H1 (cell line): ENCODE results near the gene QRSL1. TPM values are rescaled to one million over a fixed set of nuclear protein-coding genes. Genes with fewer than 3 reads are reported as not detected.

Source experiments
- CTCF ChIA-PET: fragments of 300-600 bp; sonication (Branson Sonifier 250); formaldehyde crosslinking; loops from one replicate; lab custom pipeline; 2021; ENCODE audit not compliant: partially characterized antibody; lab: Charles Lee
- POLR2A ChIA-PET: fragments of 300-600 bp; sonication (Branson Sonifier 250); formaldehyde crosslinking; loops from one replicate; lab custom pipeline; 2021; ENCODE audit warnings: inconsistent platforms; ENCODE audit not compliant: partially characterized antibody; lab: Charles Lee
- DNase-seq, 2 experiments: peaks; one replicate each; pipeline versions ENCODE4 v3.0.0 to v3.0.0-alpha.2; 2010 to 2022; ENCODE audit warnings: low spot score in 2 of 2, low read depth in 1 of 2, mixed read lengths in 1 of 2
- FAIRE-seq: peaks from 2 replicates; lab custom pipeline; 2011; peaks lifted over from hg19 to GRCh38; lab: Jason Lieb, UNC
- H2AFZ ChIP-seq: 2 replicates; pipeline ENCODE4 v1.8.1; 2012; ENCODE audit warnings: low read length, inconsistent platforms
- H2AK5ac ChIP-seq: 2 replicates; pipeline ENCODE4 v1.6.1; 2013; ENCODE audit warnings: low read depth, low read length
- H2BK120ac ChIP-seq: replicated peaks from 2 replicates; pipeline ENCODE3; 2013; ENCODE audit warnings: low read depth, low read length, inconsistent platforms
- H2BK12ac ChIP-seq: 2 replicates; pipeline ENCODE4 v1.6.1; 2013; ENCODE audit warnings: low read depth, low read length
- H2BK15ac ChIP-seq: 2 replicates; pipeline ENCODE4 v1.6.1; 2013; ENCODE audit warnings: low read length
- H2BK20ac ChIP-seq: 2 replicates; pipeline ENCODE4 v1.6.1; 2013; ENCODE audit warnings: low read length
- H2BK5ac ChIP-seq: 2 replicates; pipeline ENCODE4 v1.6.1; 2013; ENCODE audit warnings: low read depth, low read length
- H3K14ac ChIP-seq: 2 replicates; pipeline ENCODE4 v1.6.1; 2013; ENCODE audit warnings: inconsistent platforms; ENCODE audit not compliant: insufficient read length
- H3K18ac ChIP-seq: 2 replicates; pipeline ENCODE4 v1.6.1; 2013; ENCODE audit warnings: low read length; ENCODE audit errors: extremely low read depth
- H3K23ac ChIP-seq: 2 replicates; pipeline ENCODE4 v1.6.1; 2013; ENCODE audit warnings: inconsistent platforms; ENCODE audit not compliant: insufficient read length
- H3K23me2 ChIP-seq: 2 replicates; pipeline ENCODE4 v1.6.1; 2013; ENCODE audit warnings: low read depth, low read length
- H3K27ac ChIP-seq: 2 replicates; pipeline ENCODE4 v1.6.1; 2011; ENCODE audit warnings: low read depth, low read length, inconsistent platforms
- H3K27me3 ChIP-seq, 4 experiments: replicated peaks in 1 of 4; 1 replicate in 1 of 4; 2 replicates in 3 of 4; pipeline versions ENCODE4 v1.6.1 to v1.8.1; 2011 to 2013; ENCODE audit warnings: low read length in 3 of 4, mild to moderate bottlenecking in 3 of 4, inconsistent platforms in 2 of 4, mixed read lengths in 2 of 4, moderate library complexity in 1 of 4; ENCODE audit not compliant: control insufficient read depth in 3 of 4, insufficient read depth in 3 of 4; ENCODE audit errors: extremely low read depth in 1 of 4
- H3K36me3 ChIP-seq, 4 experiments: 2 replicates each; pipeline versions ENCODE4 v1.6.1 to v1.8.1; 2011 to 2013; ENCODE audit warnings: mild to moderate bottlenecking in 4 of 4, low read length in 3 of 4, moderate library complexity in 2 of 4, control low read depth in 1 of 4, inconsistent platforms in 1 of 4; ENCODE audit not compliant: insufficient read depth in 4 of 4, control insufficient read depth in 2 of 4
- H3K4ac ChIP-seq: replicated peaks from 2 replicates; pipeline ENCODE3; 2013; ENCODE audit warnings: low read length, low read depth, mixed read lengths, inconsistent platforms; ENCODE audit not compliant: insufficient read length
- H3K4me1 ChIP-seq, 4 experiments: replicated peaks in 1 of 4; 1 replicate in 1 of 4; 2 replicates in 3 of 4; pipeline versions ENCODE4 v1.6.1 to v1.8.1; 2011 to 2013; ENCODE audit warnings: low read length in 3 of 4, inconsistent platforms in 2 of 4, mixed read lengths in 1 of 4; ENCODE audit not compliant: insufficient read depth in 4 of 4, control insufficient read depth in 3 of 4
- H3K4me2 ChIP-seq, 2 experiments: 2 replicates each; pipeline versions ENCODE4 v1.6.1 to v1.8.1; 2011 to 2013; ENCODE audit warnings: low read depth in 2 of 2, low read length in 2 of 2, control low read depth in 1 of 2, inconsistent platforms in 1 of 2, mild to moderate bottlenecking in 1 of 2; ENCODE audit not compliant: insufficient read depth in 1 of 2
- H3K4me3 ChIP-seq, 4 experiments: fragments of 200-600, 300-600 bp in 1 of 4; sonication (generic), shearing (Covaris generic), sonication (Bioruptor Twin) in 1 of 4; 2 replicates each; pipeline versions ENCODE4 v1.5.1 to v1.8.1; 2011 to 2016; ENCODE audit warnings: low read length in 4 of 4, low read depth in 3 of 4, control low read depth in 2 of 4, inconsistent platforms in 2 of 4, mild to moderate bottlenecking in 2 of 4, mixed read lengths in 1 of 4, moderate library complexity in 1 of 4; ENCODE audit not compliant: insufficient read depth in 2 of 4; ENCODE audit errors: extremely low read depth in 1 of 4
- H3K56ac ChIP-seq: replicated peaks from 2 replicates; pipeline ENCODE3; 2013; ENCODE audit warnings: low read depth, mild to moderate bottlenecking, mixed read lengths, low read length, inconsistent platforms; ENCODE audit not compliant: insufficient read length
- H3K79me1 ChIP-seq: 2 replicates; pipeline ENCODE4 v1.6.1; 2013; ENCODE audit warnings: low read depth, low read length, control low read depth
- H3K79me2 ChIP-seq, 2 experiments: 2 replicates each; pipeline versions ENCODE4 v1.6.1 to v1.8.1; 2012 to 2013; ENCODE audit warnings: low read length in 2 of 2, mild to moderate bottlenecking in 2 of 2, inconsistent platforms in 1 of 2; ENCODE audit not compliant: insufficient read depth in 2 of 2, control insufficient read depth in 1 of 2
- H3K9ac ChIP-seq, 4 experiments: replicated peaks in 1 of 4; 1 replicate in 1 of 4; 2 replicates in 3 of 4; pipeline versions ENCODE4 v1.6.1 to v1.8.1; 2011 to 2013; ENCODE audit warnings: low read depth in 3 of 4, low read length in 3 of 4, control low read depth in 2 of 4, mild to moderate bottlenecking in 2 of 4, moderate library complexity in 2 of 4, inconsistent platforms in 1 of 4; ENCODE audit errors: extremely low read depth in 1 of 4
- H3K9me3 ChIP-seq, 2 experiments: 2 replicates each; pipeline versions ENCODE4 v1.6.1 to v1.8.1; 2012 to 2013; ENCODE audit warnings: mild to moderate bottlenecking in 2 of 2, moderate library complexity in 2 of 2, control low read depth in 1 of 2, inconsistent platforms in 1 of 2, low read depth in 1 of 2, low read length in 1 of 2, mixed read lengths in 1 of 2; ENCODE audit not compliant: insufficient read depth in 2 of 2
- H4K20me1 ChIP-seq, 2 experiments: replicated peaks in 1 of 2; 2 replicates each; pipeline versions ENCODE3 to v1.8.1; 2011 to 2013; ENCODE audit warnings: inconsistent platforms in 2 of 2, low read length in 2 of 2, mild to moderate bottlenecking in 1 of 2; ENCODE audit not compliant: insufficient read depth in 2 of 2, control insufficient read depth in 1 of 2
- H4K5ac ChIP-seq: 2 replicates; pipeline ENCODE4 v1.6.1; 2013; ENCODE audit warnings: low read length, low read depth, mixed read lengths, inconsistent platforms; ENCODE audit not compliant: insufficient read length
- H4K8ac ChIP-seq: 2 replicates; pipeline ENCODE4 v1.8.0; 2013; ENCODE audit warnings: mild to moderate bottlenecking, moderate library complexity, low read length, inconsistent platforms; ENCODE audit not compliant: insufficient read depth; ENCODE audit errors: extremely low read depth
- H4K91ac ChIP-seq: replicated peaks from 2 replicates; pipeline ENCODE3; 2013; ENCODE audit warnings: low read length, mixed read lengths, inconsistent platforms; ENCODE audit not compliant: insufficient read length
- BCL11A ChIP-seq, 2 experiments: IDR thresholded peaks; one replicate each; pipeline ENCODE4 v1.6.1; 2011; ENCODE audit warnings: low read depth in 2 of 2, low read length in 2 of 2, mild to moderate bottlenecking in 2 of 2
- CREB1 ChIP-seq: IDR thresholded peaks from 2 replicates; pipeline ENCODE4 v1.6.1; 2012; ENCODE audit warnings: inconsistent platforms
- CTBP2 ChIP-seq: IDR thresholded peaks from 2 replicates; pipeline ENCODE4 v1.7.0; 2011; ENCODE audit warnings: borderline replicate concordance, mild to moderate bottlenecking, moderate library complexity, mixed read lengths, low read length; ENCODE audit not compliant: insufficient read depth, insufficient read length
- SIN3A ChIP-seq, 2 experiments: IDR thresholded peaks in 1 of 2; conservative IDR thresholded peaks in 1 of 2; 2 replicates each; pipeline ENCODE4 v1.6.1; 2011 to 2012; ENCODE audit warnings: low read length in 2 of 2, improper control_type of control experiment in 1 of 2, low read depth in 1 of 2, mild to moderate bottlenecking in 1 of 2
- TBP ChIP-seq: IDR thresholded peaks from 2 replicates; pipeline ENCODE4 v1.6.1; 2011; ENCODE audit warnings: low read depth, low read length, improper control_type of control experiment
- TCF12 ChIP-seq: IDR thresholded peaks from 2 replicates; pipeline ENCODE4 v1.6.1; 2011; ENCODE audit warnings: low read depth, mild to moderate bottlenecking, low read length
- WGBS, 2 experiments: shearing (Covaris generic) in 1 of 2; methylation state at CpG; one replicate each; pipeline versions ENCODE4 v1.1.6 to v1.1.7; 2013 to 2015; ENCODE audit warnings: low lambda C conversion rate in 2 of 2, mixed read lengths in 2 of 2, inconsistent platforms in 1 of 2, low coverage in 1 of 2, missing lambda C conversion rate in 1 of 2; ENCODE audit not compliant: insufficient replicate concordance in 2 of 2, insufficient coverage in 1 of 2, insufficient read length in 1 of 2; ENCODE audit errors: extremely low coverage in 1 of 2, missing lambda C conversion rate in 1 of 2; 5-methylcytosine and 5-hydroxymethylcytosine counted together
- polyA plus RNA-seq, 7 experiments: library from polyadenylated mRNA; depleted of rRNA in 3 of 7; stranded (reverse) in 5 of 7; unstranded in 2 of 7; fragments of >200 nt in 5 of 7; fragments of 200-250 nt in 2 of 7; gene quantifications; 1 replicate in 5 of 7; 2 replicates in 1 of 7; 4 replicates in 1 of 7; pipeline versions ENCODE4 v1.2.1 to v1.2.3, GENCODE V29; 2011 to 2013; ENCODE audit warnings: missing spikeins in 2 of 7, mixed read lengths in 2 of 7
- total RNA-seq: library from RNA; stranded (reverse); fragmentation: NEBNext Ultra II Directional; extraction: Animal tissue kit (Norgen Biotek cat#: 25700); gene quantifications from 2 replicates; pipeline ENCODE4 v1.2.1, GENCODE V29; 2021

The QRSL1 gene
- total and polyA plus RNA-seq, 2 of the 8 experiments (the other 6 are each of a cell fraction or from before 2014, with no cell fraction given): 7.8 to 22.2 TPM

DNA sequence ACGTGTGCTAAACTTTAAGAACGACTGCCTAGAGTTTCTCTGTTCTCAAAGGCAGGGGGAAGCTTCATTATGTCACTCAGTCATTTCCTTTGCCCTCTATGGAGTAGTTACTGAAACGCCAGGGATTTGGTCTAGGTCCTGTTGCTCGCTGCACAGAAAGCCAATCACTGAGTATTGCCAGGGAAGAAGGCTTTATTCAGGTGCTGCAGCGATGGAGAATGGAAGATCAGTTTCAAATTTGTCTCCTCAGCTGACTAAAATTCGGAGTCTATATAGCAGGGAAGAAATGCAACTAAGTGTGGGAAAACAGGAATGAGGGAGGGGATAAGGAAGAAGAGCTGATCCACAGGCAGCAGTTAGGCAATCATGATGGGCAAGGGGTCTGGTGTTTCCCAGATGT is 75.8 kb downstream of the QRSL1 start:
- Histone ChIP-seq H3K9me3 (peaks cover 16 to 19% of the 10 kb centered on the region in 2 experiments), H2AK5ac (no peak overlapping the region), H3K9ac (no peak overlapping the region), H3K79me2 (no peaks in the 10 kb centered on the region), H3K4me2 (no peak overlapping the region), H3K36me3 (peaks cover 0 to 13% (median 0%) of the 10 kb centered on the region in 4 experiments; a peak in 2 of 8 replicates), H2BK5ac (no peak overlapping the region), H3K4me3 (no peak overlapping the region), H4K8ac (no peak overlapping the region), H4K5ac (no peak overlapping the region), H3K4me1 (peaks cover 0 to 3% (median 1%) of the 10 kb centered on the region in 4 experiments; a peak in 2 of 7 replicates), H2BK120ac (no peak overlapping the region), H3K56ac (no peak overlapping the region), H3K27ac (no peak overlapping the region), H2BK15ac (no peak overlapping the region), H3K27me3 (peaks cover 0 to 2% (median 0%) of the 10 kb centered on the region in 4 experiments; a peak in 1 of 7 replicates)
- ChIA-PET POLR2A (no interaction called here), CTCF (interaction anchor here (0.6 to 1.6 kb wide), 2 partner anchors 44 to 96 kb away, joined by 3 to 4 read pairs; no protein-coding TSS in a partner anchor)
- DNase-seq (no peak), FAIRE-seq (no peak)
- WGBS, 2 experiments: 90% methylated on average over 6 of the region's 6 CpGs; no CpG with 5 or more reads in 1 of the 2 experiments
- TF ChIP-seq BCL11A (IDR thresholded peaks at IDR 0.05; ENCODE audit: low read depth in 2 of 2, low read length in 2 of 2): no peak
- no peak for TF ChIP-seq TBP
- no peak for TF ChIP-seq TCF12
- TF ChIP-seq SIN3A (conservative IDR thresholded peaks at IDR 0.05 in 1 of 2, IDR thresholded peaks at IDR 0.05 in 1 of 2; ENCODE audit: low read depth in 1 of 2, low read length in 2 of 2): no peak
- no peak for TF ChIP-seq CREB1
- TF ChIP-seq CTBP2: no peak
- TF ChIP-seq, all 59 proteins: peak for 0
- H3K79me1 ChIP-seq: no peaks in the 10 kb centered on the region
- no peak overlapping the region for H3K4ac ChIP-seq
- no peak overlapping the region for H2BK20ac ChIP-seq
- H3K23ac ChIP-seq: no peak overlapping the region
- H4K91ac ChIP-seq: no peak overlapping the region
- H2AFZ ChIP-seq: no peak overlapping the region
- H4K20me1 ChIP-seq: no peaks in the 10 kb centered on the region
- no peak overlapping the region for H2BK12ac ChIP-seq
- H3K14ac ChIP-seq: no peak overlapping the region
- H3K18ac ChIP-seq: no peak overlapping the region
- H3K23me2 ChIP-seq: no peaks in the 10 kb centered on the region
